Skeletal muscle cell (primary cell): ENCODE results near the gene MTMR11.
A peak's percentile ranks its signal among the peaks of the same experiment; 100 is the strongest.
"Not testable (repeated sequence)": the region's sequence is repeated elsewhere in the genome, so short reads cannot be mapped to it uniquely, and the experiment has no call there.

Experiments used
- DNase-seq: peaks from one replicate; pipeline ENCODE4 v3.0.0-alpha.2; 2010; ENCODE audit warnings: low read depth
- H3K4me3 ChIP-seq: 2 replicates; pipeline ENCODE4 v1.5.1; 2011; ENCODE audit warnings: low read depth, mild to moderate bottlenecking, control low read depth, low read length, moderate library complexity

The MTMR11 gene

DNA sequence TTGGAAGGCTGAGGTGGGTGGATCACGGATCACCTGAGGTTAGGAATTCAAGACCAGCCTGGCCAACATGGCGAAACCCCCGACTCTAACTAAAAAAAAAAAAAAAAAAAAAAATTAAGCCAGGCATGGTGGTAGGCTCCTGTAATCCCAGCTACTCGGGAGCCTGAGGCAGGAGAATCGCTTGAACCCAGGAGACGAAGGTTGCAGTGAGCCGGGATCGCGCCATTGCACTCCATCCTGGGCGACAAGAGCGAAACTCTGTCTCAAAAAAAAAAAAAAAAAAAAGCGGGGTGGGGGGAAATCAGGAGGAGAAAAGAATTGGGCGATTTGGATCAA lies 2.0 kb upstream of the MTMR11 start:
- DNase-seq, H3K4me3 ChIP-seq: not testable (repeated sequence)

DNA sequence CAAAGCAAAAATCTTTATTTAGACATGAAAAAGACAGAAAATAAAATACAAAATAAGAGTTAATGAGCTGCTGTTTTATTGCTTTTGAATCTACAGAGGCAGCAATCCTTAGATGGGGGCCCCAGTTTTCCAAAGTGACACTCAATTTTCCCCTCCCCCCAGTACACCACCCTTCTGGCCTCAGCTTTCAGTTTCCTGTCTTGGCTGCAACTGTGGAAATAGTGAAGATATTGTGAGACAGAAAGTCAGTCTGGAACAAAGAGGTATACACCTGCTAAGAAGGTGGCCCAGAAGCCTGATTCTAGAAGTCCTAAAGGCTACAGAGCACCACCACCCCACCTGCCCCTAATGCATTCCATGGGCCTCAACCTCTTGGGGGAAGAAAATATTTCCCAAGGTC lies 1.1 kb upstream of the MTMR11 start:
- H3K4me3 ChIP-seq, result no peak overlapping the region
- DNase-seq, result no peak

DNA sequence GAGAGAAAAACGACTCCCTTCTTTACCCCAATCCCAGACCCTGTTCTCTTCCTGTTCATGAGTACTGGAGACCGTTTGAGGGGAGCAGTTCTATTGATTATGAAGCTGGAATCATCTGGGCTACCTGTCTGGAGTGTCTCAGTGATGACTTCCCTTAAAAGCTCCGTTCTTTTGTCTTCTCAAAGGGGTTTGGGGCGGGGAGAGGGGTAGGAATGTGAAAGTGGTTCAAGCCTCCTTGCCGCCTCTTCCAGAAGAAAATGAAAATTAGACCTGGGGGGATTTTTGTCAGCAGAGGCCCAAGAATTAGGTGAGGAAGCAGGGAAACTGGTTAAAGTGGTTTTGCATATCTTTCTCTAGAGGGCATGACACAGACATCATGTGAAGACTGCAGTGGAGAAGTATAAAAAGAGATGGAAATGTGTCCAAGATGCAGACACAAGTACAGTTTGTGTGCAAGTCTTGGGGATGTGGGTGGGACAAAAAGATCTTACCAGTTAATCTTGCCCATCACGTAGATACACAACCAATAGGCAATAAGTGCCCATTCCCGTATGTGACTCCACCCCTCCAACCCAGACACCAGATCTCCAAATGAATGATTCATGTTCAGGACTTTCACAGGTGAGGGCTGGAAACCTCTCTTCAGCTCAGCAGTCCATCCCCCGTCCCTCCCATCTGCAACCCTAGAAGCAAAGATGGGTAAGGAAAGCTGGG lies 470 bp upstream of the MTMR11 start:
- peak overlapping the region; percentile 72 for H3K4me3 ChIP-seq
- no peak for DNase-seq

DNA sequence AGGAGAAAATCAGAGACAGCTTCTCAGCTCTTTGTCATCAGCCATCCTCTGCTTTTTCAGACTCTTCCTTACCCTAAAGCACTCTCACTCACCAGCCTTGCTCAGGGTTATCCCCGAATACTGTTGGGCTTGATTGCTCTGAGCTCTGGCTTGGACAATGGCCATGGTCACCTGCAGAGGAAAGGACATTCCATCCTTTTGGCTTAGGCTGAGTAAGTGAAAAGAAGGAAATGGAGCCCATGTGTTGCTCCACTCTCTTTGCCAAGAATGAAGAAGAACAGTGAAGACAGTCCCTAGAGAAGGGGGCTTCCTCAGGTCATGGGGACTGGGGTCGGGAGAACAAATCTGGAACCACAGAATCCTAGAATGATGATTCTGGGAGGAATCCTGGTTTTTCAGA lies 2.3 kb downstream of the MTMR11 start:
- no peak for DNase-seq
- H3K4me3 ChIP-seq, result no peak overlapping the region

DNA sequence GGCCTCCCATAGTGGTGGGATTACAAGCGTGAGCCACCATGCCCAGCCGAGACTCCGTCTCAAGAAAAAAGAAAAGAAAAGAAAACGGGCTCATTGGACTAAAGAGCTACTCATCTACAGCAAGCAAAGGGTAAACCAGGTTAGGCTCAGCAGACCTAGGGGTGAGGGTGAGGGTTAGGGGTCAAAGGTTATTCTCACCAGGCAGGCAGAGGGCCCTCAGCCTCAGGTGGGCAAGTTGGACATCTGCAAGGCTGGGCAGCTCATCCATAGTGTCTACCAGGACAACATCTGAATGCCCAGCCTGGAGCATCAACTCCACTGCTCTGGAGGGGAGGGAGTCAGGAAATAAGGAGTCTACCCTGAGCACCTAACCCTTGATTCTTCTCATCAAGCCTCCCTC lies 3.5 kb downstream of the MTMR11 start:
- no peak for DNase-seq
- no peak overlapping the region for H3K4me3 ChIP-seq

DNA sequence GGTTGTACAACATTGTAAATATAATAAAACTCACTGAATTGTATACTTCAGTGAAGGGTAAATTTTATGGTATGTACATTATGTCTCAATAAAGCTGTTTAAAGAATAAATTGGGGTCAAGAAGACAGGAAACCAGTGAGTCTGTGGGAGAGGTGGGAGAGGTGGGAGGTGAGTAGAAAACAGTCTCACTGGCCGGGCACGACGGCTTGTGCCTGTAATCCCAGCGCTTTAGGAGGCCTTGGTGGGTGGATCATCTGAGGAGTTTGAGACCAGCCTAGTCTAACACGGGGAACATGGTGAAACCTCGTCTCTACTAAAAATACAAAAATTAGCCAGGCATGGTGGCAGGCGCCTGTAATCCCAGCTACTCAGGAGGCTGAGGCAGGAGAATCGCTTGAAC lies 4.2 kb downstream of the MTMR11 start:
- H3K4me3 ChIP-seq, result no peak overlapping the region
- no peak for DNase-seq

DNA sequence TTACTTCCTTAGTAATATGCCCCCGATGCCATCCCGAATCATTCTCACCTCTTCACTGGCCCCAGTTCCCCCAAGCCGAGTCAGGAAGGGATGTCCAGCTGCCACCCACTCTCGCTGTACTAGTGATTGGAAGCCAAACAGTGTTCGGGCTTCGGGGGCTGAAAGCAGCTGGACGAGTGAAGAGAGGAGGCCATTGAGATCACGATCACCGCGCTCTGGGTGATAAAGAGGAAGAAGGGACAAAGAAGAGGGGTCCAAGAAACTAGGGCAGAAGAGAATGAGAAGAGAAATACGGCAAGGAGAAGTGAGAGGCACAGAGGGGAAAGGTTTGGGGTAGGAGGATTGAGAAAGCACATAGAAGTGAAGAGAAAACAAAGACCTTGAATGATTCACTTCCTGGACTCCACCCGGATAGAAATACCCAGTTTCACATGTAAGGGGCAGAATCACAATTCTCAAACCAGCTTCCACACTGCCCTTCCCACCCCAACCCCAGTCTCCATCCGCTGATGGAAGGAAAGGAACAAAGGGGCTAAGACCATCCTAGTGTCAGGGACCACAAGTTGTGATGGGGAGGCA lies 5.4 kb downstream of the MTMR11 start:
- no peak overlapping the region for H3K4me3 ChIP-seq
- DNase-seq, result no peak

DNA sequence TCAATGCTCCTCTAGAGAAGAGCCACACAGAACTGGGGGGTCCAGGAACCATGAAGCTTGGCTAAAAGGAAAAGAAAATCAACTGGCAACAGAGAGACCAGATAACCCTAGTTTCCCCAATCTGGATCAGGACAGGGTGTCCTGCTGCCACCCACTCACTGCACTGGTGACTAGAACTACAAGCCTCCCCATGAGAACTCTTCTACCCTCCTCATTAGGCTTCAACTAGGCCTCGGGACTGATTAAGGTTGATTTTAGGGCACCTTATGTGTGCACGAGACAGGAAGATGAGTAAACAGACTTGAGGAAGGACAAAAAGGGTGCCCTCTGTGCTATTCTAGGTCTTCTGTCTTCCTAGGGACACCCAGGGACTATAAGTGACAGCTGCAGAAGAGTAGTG lies 6.8 kb downstream of the MTMR11 start:
- no peak overlapping the region for H3K4me3 ChIP-seq
- no peak for DNase-seq

DNA sequence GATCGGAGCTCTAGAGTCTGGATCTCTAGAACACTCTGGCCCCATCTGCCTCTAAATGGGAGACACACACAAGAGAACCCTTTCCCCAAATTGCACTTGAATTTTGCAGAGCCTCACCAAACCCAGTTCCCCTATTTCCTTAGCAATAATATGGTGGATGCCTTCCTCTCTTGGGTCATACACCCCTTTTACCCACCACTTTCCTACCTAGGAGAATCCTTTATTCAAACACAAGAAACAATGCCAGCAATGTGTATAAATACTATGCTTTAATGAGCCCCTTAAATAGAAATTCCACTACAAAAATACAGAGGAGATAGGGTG lies 8.3 kb downstream of the MTMR11 start:
- DNase-seq, result no peak
- H3K4me3 ChIP-seq, result peak overlapping the region; percentile 70

DNA sequence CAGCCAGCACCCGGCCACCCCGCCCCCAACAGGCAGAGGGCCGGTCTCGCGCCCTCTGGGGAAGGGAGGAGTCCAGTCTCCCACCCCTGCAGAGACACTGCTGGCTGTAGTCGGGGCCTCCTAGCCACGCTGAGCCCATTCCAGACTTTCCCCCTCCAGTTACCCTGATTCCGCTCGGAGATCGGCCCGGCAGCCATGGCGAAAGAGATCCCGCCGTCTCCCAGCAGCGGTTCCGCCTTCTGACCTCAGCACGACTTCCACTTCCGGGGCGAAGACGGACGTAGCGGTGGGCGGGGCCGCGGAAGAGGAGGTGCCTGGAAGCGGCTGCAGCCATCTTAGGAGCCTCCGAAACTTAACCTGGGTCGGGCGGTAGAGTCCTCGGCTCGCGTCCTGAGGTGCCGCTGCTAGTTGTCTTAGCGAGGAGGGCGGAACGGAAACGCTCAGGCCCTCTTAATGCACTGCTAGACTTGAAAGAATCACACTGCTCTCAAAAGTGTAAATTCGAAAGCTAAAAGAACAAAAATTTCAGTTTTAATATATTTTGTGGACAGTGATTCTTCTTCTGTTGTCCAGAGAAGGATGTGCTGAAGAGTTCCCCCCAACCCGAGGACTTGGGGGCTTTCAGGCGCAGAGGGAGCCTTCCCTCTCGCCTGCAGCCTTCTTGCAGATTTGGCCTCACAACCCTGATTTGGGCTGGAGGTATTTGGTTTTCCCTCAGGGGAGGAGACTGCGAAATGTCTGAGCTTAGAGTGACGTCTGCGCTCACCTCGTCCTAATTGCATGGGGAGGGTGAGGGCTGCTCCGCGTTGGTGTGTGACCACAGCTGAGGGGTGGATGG lies 8.9 kb downstream of the MTMR11 start, which contains the start of gene SF3B4:
SF3B4 (minus strand) TSS at position 241 of the 838 bp plus-strand sequence; CDS start at position 197, 44 bp downstream.
- H3K4me3 ChIP-seq, result peak within 1 kb of the TSS; percentile 70
- DNase-seq, result peak; percentile 67

DNA sequence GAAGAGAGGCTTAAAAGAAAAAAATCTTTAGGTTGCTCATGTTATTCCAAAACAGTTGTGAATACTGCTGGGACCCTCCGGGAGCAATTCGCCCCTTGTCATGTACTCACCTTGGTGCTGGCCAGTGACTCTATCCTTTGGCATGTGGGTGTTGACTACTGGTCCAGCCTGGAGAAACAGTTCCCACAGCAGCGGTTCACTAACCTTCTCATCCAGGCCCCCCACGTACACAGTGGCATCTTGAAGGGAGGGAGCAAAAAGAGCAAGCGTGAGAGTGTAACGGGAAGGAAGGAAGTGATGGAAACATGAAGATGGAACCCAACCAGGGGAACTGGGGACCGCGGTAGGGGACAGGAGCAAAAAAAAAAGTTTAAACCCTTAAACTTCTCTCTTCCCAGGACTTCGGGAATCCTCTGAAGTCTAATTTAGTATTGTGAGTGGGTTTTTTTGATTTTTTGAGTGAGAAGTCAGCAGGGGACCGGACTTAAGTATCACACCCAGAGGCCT lies 9.6 kb downstream of the MTMR11 start:
- H3K4me3 ChIP-seq, result peak overlapping the region; percentile 70
- DNase-seq, result no peak

DNA sequence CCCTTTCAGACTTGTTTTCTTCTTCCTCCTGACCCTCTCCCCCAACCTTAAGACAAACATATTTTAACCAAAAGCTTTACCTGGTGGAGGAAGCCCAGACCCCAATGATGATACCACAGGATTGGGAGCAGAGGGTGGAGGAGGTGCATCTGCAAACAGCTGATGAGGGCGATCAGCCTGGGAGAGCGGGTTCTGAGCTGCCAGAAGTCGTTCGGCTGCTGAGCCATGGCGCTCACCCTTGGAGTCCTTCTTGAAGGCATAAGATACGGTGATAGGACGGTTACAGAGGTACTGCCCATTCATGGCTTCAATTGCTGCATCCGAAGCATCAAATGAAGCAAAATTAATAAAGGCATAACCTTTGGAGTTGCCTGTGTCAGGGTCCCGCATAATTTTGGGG lies 10.4 kb downstream of the MTMR11 start:
- H3K4me3 ChIP-seq, result no peak overlapping the region
- DNase-seq, result no peak

DNA sequence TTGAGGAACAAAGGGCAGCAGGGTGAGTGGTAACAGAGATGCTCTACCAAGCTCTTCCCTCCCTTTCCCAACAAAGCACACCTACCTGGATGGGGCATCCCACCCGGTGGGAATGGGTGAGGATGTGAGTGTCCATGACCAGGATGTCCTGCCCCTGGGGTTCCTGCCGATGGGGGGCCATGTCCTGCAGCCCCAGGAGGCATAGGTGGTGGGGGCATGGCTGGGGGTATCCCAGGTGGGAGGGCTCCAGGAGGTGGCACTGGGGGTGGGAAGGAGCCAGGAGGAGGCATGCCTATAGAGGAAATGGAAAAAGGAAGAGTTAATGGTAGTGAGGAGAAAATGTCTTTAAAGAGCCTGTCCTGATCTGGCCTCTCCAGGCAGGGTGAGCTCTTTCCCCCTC lies 10.9 kb downstream of the MTMR11 start:
- no peak for DNase-seq
- no peak overlapping the region for H3K4me3 ChIP-seq

DNA sequence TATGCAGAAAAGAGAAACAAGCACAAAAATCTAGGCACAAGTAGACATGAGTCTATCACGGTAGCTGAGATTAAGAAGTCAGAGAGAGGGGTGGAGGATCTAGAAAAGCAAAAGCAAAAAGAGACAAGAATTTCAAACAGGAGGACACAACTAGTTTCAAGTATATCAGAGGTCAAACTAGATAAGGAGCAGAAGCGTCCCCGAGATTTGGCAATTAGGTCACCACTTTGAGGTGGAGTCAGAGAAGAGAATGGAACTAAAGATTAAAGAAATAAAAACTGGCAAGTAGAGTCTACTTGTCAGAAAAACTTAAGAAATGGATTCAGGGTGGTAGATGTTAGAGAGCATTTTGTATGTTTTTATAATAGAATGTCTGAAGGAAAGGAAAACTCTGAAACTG lies 11.3 kb downstream of the MTMR11 start:
- DNase-seq, result no peak
- no peak overlapping the region for H3K4me3 ChIP-seq

DNA sequence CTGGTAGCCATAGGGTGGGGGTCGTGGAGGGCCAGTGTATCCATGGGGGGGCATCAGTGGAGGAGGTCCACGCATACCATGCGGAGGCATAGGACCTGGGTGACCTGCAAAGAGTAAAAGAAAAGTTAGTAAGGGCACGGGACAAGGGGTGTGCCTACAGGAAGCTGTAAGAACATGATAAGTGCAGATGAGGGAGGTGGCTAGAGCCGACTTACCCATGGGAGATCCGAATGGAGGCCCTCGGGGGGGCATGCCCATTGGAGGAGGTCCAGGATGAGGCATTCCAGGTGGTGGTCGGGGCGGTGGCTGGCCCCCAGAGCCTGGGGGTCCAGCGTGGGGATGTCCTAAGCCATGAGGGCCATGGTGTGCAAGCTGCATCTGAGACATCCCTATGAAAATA lies 13.1 kb downstream of the MTMR11 start:
- no peak overlapping the region for H3K4me3 ChIP-seq
- no peak for DNase-seq

DNA sequence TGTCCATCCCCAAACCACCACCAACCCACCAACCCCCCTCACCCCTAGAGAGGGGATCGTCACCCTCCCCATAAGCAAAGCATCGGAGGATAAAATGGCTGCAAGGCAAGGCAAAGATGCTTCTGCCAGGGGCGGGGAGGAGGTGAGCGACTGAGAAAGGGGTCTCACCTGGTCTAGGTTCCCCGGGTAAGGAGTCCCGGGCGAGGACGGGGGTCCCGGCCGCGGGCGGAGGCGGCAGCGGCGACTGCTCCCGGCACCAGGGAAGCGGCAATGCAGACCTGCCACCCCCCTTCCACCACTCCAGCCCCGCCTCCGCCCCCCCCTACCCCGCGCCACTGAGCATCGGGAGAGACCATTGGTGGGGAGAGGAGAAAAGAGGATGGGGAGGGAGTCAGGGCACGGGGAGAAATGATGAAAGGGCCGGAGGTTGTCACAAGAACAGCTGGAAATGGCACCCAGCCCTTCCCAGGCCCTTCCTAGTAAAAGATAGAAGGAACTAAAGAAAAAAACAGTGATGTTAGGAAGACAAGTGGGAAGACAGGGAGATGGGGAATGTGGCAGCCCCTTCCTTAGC lies 19.0 kb downstream of the MTMR11 start, which contains the start of gene SV2A:
SV2A (minus strand) TSS at position 274 of the 574 bp plus-strand sequence. CDS start 4,004 bp downstream, outside the sequence.
- DNase-seq, result peak; percentile 41
- H3K4me3 ChIP-seq, result peak within 1 kb of the TSS; percentile 64

DNA sequence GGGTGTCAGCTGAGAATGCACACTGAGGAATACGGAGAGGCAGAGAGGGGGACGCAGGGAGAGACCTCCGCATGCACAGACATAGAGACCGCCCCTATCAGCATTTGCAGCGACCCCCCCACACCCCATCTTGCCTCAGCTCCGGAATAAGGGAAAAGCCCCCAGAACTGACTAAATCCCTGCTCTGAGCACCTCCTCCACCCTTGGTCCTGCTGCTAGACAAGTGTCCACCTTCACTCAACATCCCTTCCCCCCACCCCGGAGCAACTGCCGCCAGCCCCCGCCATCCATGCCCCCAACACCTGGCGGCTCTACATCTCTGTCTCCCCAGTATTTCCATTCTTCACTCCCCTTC lies 19.8 kb downstream of the MTMR11 start:
- DNase-seq, result no peak
- H3K4me3 ChIP-seq, result peak overlapping the region; percentile 64

DNA sequence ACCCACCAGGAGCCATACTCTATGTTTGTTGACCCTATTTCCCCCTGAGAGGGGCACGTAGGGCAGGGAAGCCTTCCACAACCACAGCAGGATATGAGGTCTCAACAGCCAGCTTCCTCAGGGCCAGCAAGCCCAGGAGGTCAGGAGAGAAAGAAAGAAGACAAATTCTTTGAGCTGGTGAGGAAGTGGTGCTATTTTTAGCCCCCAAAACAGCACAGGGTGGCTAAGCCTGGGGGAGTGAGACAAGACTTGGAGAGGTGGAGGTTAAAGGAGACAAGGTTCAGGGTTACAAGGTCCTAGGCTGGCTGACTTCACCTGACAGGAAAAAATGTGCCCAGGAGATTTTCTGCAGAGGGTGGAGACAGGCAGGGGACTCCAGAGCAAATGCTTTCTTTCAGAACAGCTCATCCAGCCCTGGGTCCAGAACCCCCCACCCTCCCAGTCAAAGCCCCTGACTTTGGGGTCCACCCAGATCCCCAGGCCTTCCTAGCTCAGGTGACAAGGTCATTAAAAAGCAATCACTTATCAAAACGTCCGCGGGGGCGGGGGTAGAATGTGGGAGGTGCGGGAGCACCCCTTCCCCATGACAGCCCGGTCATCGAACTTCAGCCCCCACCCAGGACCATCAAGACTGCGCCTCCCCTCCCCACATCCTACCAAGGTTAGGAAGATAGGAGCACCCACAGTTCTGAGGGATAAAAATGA lies 20.3 kb downstream of the MTMR11 start:
- DNase-seq, result no peak
- peak overlapping the region; percentile 64 for H3K4me3 ChIP-seq

DNA sequence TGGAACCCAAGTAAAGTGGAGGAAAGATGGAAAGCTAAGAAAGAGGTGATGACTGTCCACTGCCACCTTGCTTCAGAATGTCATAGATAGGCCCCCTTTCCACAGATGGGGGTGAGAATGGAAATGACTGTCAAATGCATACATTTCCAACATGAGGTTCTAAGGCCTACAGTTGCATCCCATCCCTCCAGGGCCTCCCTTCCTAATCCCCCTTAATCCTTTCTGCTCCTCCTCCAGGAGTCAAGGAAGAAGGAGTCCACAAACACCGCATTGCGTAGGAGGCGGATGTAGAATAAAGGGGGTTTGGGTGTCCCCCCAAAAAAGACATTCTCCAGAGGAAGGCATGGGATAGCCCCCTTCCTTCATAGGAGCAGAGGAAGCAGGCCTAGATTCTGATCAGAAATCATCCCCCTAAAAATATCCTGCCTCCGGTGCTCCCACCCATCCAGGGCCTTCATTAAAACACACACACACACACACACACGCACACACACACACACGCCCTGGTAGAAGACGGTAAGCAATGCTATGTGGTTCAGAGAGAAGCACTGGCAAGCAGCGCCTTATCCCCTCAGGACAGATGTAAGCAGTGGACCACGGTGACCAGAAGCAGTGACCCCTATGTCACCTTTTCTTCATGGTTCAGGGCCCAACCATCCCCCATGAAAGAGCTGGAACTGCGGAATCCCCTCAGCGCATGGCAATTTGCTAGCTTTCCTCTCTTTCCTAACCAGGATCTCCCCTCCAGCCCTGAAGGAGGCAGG lies 21.1 kb downstream of the MTMR11 start:
- DNase-seq, result no peak
- H3K4me3 ChIP-seq, result no peak overlapping the region
